Esophagus squamous epithelium (tissue), 4 donors: Measurements from ENCODE around the gene NOL9.

ENCODE experiments used
- CTCF ChIP-seq, 6 experiments: fragments of 450-650 bp in 4 of 6; fragments of 200-600 bp in 2 of 6; sonication (generic) in 2 of 6; IDR thresholded peaks; one replicate each; pipeline ENCODE4 v1.5.1; 2016 to 2019; ENCODE audit warnings: antibody characterized with exemption in 6 of 6, mild to moderate bottlenecking in 4 of 6, moderate library complexity in 4 of 6
- POLR2A ChIP-seq, 4 donors: fragments of 450-650 bp; IDR thresholded peaks; one replicate each; pipeline ENCODE4 v1.6.1; 2017; ENCODE audit warnings: antibody characterized with exemption in 4 of 4, mild to moderate bottlenecking in 4 of 4, moderate library complexity in 3 of 4

GRCh38 chr1:6508154-6508815 lies 46.0 kb downstream of the NOL9 start:
- TF ChIP-seq POLR2A (IDR thresholded peaks at IDR 0.05) = no peak
- no peak for TF ChIP-seq CTCF (IDR thresholded peaks at IDR 0.05)
